Prostate gland (tissue), 2 donors: Measurements from ENCODE around the gene BRF1. TPM values are rescaled to one million over a fixed set of nuclear protein-coding genes. Genes with fewer than 3 reads are reported as not detected.

Experiments used
- DNase-seq: peaks from one replicate; pipeline ENCODE4 v3.0.0-alpha.2; 2019; ENCODE audit warnings: low spot score
- H3K27ac ChIP-seq, 2 donors: fragments of 200-600 bp; sonication (generic); 2 replicates each; pipeline ENCODE4 v1.5.1; 2017 to 2019
- H3K27me3 ChIP-seq: fragments of 200-600 bp; sonication (generic); replicated peaks from 2 replicates; pipeline ENCODE4 v1.5.1; 2019; ENCODE audit not compliant: insufficient read depth
- H3K36me3 ChIP-seq, 2 donors: fragments of 200-600 bp; sonication (generic); 1 replicate in 1 of 2; 2 replicates in 1 of 2; pipeline versions ENCODE4 v1.5.1 to v1.8.1; 2017 to 2019
- H3K4me1 ChIP-seq: fragments of 200-600 bp; sonication (generic); replicated peaks from 2 replicates; pipeline ENCODE4 v1.5.1; 2019
- H3K4me3 ChIP-seq, 2 donors: fragments of 200-600 bp; sonication (generic); 2 replicates each; pipeline ENCODE4 v1.5.1; 2017 to 2019
- H3K9me3 ChIP-seq: fragments of 200-600 bp; sonication (generic); 2 replicates; pipeline ENCODE4 v1.5.1; 2017
- CTCF ChIP-seq, 4 experiments: fragments of 200-600 bp in 2 of 4; fragments of 450-650 bp in 2 of 4; sonication (generic) in 2 of 4; IDR thresholded peaks; 1 replicate in 3 of 4; 2 replicates in 1 of 4; pipeline ENCODE4 v1.5.1; 2016 to 2019; ENCODE audit warnings: antibody characterized with exemption in 4 of 4, mild to moderate bottlenecking in 2 of 4, moderate library complexity in 2 of 4
- POLR2A ChIP-seq: fragments of 450-650 bp; IDR thresholded peaks from one replicate; pipeline ENCODE4 v1.6.1; 2016; ENCODE audit warnings: antibody characterized with exemption, mild to moderate bottlenecking
- POLR2AphosphoS5 ChIP-seq: sonication (generic); formaldehyde crosslinking; IDR thresholded peaks from one replicate; pipeline ENCODE4 v1.6.1; 2017; ENCODE audit warnings: antibody characterized with exemption
- WGBS: methylation state at CpG from one replicate; pipeline ENCODE4 v1.1.5; 2018; 5-methylcytosine and 5-hydroxymethylcytosine counted together
- intact Hi-C: fragments of 100-400 bp; cut with DNase I; formaldehyde crosslinking; loops from one replicate; pipeline ENCODE4 v1.14.2; 2022
- total RNA-seq, 2 donors: library from RNA; depleted of rRNA; stranded (reverse); fragments of >200 nt; gene quantifications; one replicate each; pipeline ENCODE4 v1.1.0, GENCODE V29; 2016

The BRF1 gene
- total RNA-seq, 2 donors from 2014 or later = 64.9 to 88.9 TPM

- Histone ChIP-seq H3K36me3 (no peaks in the 10 kb centered on the region), H3K4me1 (no peaks in the 10 kb centered on the region), H3K27me3 (no peaks in the 10 kb centered on the region), H3K4me3 (no peak overlapping the region), H3K27ac (no peak overlapping the region), H3K9me3 (no peaks in the 10 kb centered on the region)
- WGBS = 40% methylated on average over 4 of the region's 4 CpGs
- TF ChIP-seq POLR2A (no peak), CTCF (IDR thresholded peaks at IDR 0.05) (no peak), POLR2AphosphoS5 (no peak)
- DNase-seq = no peak
- intact Hi-C loops = no loop called here
Observed at GRCh38 chr14:105185973-105186372, 114.8 kb downstream of the BRF1 start.

GRCh38 chr14:105185001-105185400, 115.8 kb downstream of the BRF1 start:
- H3K4me3 ChIP-seq = no peak overlapping the region
- no peaks in the 10 kb centered on the region for H3K27me3 ChIP-seq
- intact Hi-C loops = no loop called here
- TF ChIP-seq POLR2A = no peak
- no peak for TF ChIP-seq POLR2AphosphoS5
- TF ChIP-seq CTCF (IDR thresholded peaks at IDR 0.05) = no peak
- no peaks in the 10 kb centered on the region for H3K36me3 ChIP-seq
- DNase-seq = no peak
- no peak overlapping the region for H3K27ac ChIP-seq
- 79% methylated on average over 18 of the region's 18 CpGs for WGBS
- H3K4me1 ChIP-seq = peaks cover 6% of the 10 kb centered on the region
- H3K9me3 ChIP-seq = no peaks in the 10 kb centered on the region

- DNase-seq = no peak
- Histone ChIP-seq H3K4me3 (no peak overlapping the region), H3K27me3 (no peaks in the 10 kb centered on the region), H3K27ac (no peak overlapping the region), H3K4me1 (peaks cover 6% of the 10 kb centered on the region), H3K36me3 (no peaks in the 10 kb centered on the region), H3K9me3 (no peaks in the 10 kb centered on the region)
- TF ChIP-seq POLR2AphosphoS5 (no peak), CTCF (IDR thresholded peaks at IDR 0.05) (no peak), POLR2A (no peak)
- intact Hi-C loops = no loop called here
- WGBS = 76% methylated on average over 9 of the region's 9 CpGs
Observed at GRCh38 chr14:105184461-105184860, 116.3 kb downstream of the BRF1 start.

GRCh38 chr14:105182296-105183020, 118.3 kb downstream of the BRF1 start:
- 67% methylated on average over 24 of the region's 25 CpGs for WGBS
- Histone ChIP-seq H3K4me3 (no peak overlapping the region), H3K27ac (no peak overlapping the region), H3K27me3 (no peaks in the 10 kb centered on the region), H3K9me3 (no peaks in the 10 kb centered on the region), H3K36me3 (no peaks in the 10 kb centered on the region), H3K4me1 (peaks cover 6% of the 10 kb centered on the region)
- DNase-seq = no peak
- intact Hi-C loops = no loop called here
- TF ChIP-seq POLR2AphosphoS5 = no peak
- no peak for TF ChIP-seq POLR2A
- TF ChIP-seq CTCF (IDR thresholded peaks at IDR 0.05) = no peak
